ENCODE measurements around the gene NOTCH2.

The NOTCH2 gene

DNA sequence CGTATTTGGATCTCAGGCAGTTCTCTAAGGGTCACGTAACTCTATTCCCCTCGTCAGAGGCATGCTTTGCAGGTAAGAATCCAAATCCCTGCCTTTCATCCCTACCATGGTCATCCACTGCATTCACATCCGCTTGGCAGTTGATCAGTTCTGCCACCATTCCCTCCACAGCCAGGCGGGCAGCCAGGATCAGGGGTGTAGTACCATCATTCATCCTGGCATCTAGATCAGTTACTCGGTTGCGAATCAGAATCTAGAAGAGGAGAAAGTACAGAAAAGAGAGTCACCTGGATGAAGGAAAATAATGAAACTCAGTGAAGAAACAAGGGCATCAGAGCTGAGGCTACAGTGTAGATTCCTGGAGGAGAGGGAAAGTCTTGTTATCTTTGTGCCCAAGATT, 151.2 kb downstream of the NOTCH2 start:
- peaks cover 65% of the 10 kb centered on the region for H3K36me3 Mint-ChIP-seq (ENCODE audit: low read depth)
- no peaks in the 10 kb centered on the region for H3K4me1 Mint-ChIP-seq (ENCODE audit: low read depth)
- no peaks in the 10 kb centered on the region for H3K9me3 Mint-ChIP-seq
- H3K27me3 Mint-ChIP-seq = no peaks in the 10 kb centered on the region
- H3K4me3 Mint-ChIP-seq = no peak overlapping the region
- no peak overlapping the region for H3K27ac Mint-ChIP-seq

DNA sequence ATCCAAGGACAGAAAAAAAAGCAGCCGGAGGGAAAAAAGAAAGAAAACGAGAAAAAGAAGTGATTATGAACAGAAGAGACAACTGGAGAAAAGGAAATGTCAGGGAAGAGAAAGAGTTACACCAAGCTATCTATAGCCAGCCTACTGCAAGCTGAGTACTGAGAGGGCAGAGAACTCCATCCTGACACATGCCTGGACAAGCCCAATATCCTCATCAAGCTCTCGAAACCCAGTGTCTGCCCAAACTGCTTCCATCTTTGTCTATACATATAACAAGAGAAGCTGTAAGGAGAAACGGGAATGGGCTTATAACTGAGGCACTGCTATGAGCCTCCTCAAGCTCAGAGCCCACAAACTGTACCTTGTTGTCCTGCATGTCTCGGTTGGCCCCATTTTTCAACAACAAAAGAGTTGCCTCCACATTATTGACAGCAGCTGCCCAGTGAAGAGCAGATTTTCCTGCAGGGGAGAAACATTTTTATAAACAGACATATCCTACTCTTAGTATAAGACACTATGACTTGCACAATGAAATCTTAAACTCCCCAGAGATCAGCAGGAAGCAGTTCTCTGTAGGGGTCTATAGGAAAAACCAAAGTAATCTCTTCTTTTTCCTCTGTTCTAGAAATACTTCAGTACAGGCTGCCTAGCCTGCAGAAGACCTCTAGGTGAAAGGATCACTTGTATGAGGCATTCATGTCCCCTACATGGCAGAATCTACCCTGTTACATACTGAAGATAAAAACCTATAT, 152.0 kb downstream of the NOTCH2 start:
- Mint-ChIP-seq H3K4me1 (ENCODE audit: low read depth) (no peaks in the 10 kb centered on the region), H3K9me3 (no peaks in the 10 kb centered on the region), H3K4me3 (no peak overlapping the region), H3K27ac (no peak overlapping the region), H3K27me3 (no peaks in the 10 kb centered on the region), H3K36me3 (ENCODE audit: low read depth) (peaks cover 56% of the 10 kb centered on the region)

DNA sequence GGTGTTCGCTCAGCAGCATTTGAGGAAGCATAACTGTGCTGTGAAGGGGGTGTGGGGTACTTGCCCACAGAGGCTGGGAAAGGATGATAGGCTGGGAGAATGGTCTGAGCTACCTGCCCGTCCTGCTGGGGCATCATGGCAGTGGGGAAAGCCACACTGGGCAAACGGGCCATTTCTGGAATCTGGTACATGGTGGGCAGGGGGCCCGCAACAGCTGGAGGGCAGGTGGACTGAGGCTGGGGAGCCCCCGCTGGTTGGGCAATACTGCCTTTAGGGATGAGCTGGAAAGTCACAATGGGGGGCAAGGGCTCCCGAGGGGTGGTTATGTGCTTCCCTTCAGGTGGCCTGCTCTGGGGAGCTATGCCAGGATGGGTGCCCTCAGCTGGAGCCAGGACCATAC, 153.9 kb downstream of the NOTCH2 start:
- Mint-ChIP-seq H3K4me1 (ENCODE audit: low read depth) (no peaks in the 10 kb centered on the region), H3K36me3 (ENCODE audit: low read depth) (peaks cover 43% of the 10 kb centered on the region), H3K4me3 (no peak overlapping the region), H3K27ac (no peak overlapping the region), H3K9me3 (no peaks in the 10 kb centered on the region), H3K27me3 (no peaks in the 10 kb centered on the region)

DNA sequence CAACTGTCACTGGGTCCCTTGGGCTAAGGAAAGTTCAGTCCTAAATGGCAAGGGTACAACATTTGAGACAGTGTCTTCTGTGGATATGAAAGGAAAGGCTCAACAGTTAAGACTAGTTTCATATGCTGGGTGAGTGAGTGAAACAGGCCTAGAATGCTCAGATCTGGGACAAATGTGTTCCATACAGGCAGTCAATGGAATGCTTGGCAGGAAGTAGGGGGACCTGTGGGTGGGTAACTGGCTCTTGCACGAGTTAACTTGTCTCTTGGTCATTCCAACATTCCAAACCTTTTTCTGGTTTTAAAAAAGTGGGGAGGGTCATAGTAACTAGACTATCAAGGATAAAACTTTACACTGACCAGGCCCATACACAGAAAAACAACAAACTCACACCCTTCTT, 155.4 kb downstream of the NOTCH2 start:
- Mint-ChIP-seq H3K36me3 (ENCODE audit: low read depth) (peaks cover 37% of the 10 kb centered on the region), H3K4me1 (ENCODE audit: low read depth) (no peaks in the 10 kb centered on the region), H3K4me3 (no peak overlapping the region), H3K27ac (no peak overlapping the region), H3K27me3 (no peaks in the 10 kb centered on the region), H3K9me3 (no peaks in the 10 kb centered on the region)

DNA sequence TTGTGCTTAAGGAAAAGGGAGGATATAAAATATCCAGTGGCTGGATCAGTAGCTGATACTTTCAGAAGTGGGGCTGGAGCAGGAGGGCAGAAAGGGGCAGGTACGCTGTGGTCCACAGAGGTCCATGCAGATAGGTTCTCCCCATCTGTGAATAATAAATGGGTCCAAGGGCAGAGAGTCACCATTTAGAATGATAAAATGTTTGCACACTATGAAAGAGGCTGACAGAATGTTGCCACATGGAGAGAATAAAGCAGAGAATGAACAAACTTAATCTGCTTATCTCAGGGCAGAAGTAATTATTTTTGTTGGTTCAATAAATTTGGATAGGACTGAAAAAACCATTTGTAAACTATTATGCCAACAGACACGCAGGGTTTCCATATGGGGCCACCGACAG, 156.5 kb downstream of the NOTCH2 start:
- Mint-ChIP-seq H3K9me3 (no peaks in the 10 kb centered on the region), H3K36me3 (ENCODE audit: low read depth) (peaks cover 33% of the 10 kb centered on the region), H3K4me3 (no peak overlapping the region), H3K4me1 (ENCODE audit: low read depth) (no peaks in the 10 kb centered on the region), H3K27me3 (no peaks in the 10 kb centered on the region), H3K27ac (no peak overlapping the region)

DNA sequence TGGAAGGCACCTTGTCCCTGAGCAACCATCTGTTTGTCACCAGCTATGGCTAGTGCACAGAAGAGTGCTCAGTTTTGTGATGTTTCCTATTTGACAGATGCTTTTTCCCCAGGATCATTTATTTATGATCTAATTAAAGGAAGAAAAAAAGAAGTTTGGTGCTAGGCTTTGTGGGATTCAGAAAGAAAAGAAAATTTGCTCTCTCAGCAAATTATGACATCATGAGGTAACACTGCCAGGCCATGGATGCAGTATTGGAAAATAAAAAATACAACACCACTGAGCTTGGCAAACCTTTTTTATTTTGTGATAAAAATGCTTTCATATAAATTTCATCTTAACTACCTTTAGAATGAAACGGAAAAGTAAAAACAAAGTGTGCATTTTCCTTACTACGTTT, 157.7 kb downstream of the NOTCH2 start:
- H3K27me3 Mint-ChIP-seq = no peaks in the 10 kb centered on the region

DNA sequence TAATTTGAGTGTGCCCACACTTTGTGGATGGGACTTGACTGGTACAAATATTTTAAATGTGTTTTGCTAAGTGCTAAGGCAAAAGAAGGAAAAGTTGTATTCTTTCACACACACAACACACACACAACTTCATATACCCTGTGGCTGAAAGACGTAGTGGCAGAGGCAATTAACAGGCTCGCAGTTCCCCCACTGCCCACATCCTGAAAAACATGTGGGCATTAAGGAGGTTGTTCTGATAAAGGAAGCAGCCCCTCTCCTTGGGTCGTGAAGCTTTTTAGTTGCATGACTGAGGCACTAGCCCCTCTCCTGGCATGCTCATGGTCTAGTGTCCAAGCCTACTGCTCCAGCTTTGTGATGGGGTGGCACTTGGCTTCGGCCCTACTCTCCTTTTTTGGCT, 158.8 kb downstream of the NOTCH2 start:
- peaks cover 17% of the 10 kb centered on the region for H3K36me3 Mint-ChIP-seq (ENCODE audit: low read depth)
- no peak overlapping the region for H3K4me3 Mint-ChIP-seq
- peaks cover 6% of the 10 kb centered on the region for H3K9me3 Mint-ChIP-seq
- H3K27me3 Mint-ChIP-seq = peaks cover 5% of the 10 kb centered on the region
- no peak overlapping the region for H3K27ac Mint-ChIP-seq
- no peaks in the 10 kb centered on the region for H3K4me1 Mint-ChIP-seq (ENCODE audit: low read depth)

More for the DNA sequence above, 157.7 kb downstream of the NOTCH2 start:
- Mint-ChIP-seq H3K36me3 (ENCODE audit: low read depth) (peaks cover 24% of the 10 kb centered on the region), H3K27ac (no peak overlapping the region), H3K4me1 (ENCODE audit: low read depth) (no peaks in the 10 kb centered on the region), H3K9me3 (no peaks in the 10 kb centered on the region), H3K4me3 (no peak overlapping the region)

DNA sequence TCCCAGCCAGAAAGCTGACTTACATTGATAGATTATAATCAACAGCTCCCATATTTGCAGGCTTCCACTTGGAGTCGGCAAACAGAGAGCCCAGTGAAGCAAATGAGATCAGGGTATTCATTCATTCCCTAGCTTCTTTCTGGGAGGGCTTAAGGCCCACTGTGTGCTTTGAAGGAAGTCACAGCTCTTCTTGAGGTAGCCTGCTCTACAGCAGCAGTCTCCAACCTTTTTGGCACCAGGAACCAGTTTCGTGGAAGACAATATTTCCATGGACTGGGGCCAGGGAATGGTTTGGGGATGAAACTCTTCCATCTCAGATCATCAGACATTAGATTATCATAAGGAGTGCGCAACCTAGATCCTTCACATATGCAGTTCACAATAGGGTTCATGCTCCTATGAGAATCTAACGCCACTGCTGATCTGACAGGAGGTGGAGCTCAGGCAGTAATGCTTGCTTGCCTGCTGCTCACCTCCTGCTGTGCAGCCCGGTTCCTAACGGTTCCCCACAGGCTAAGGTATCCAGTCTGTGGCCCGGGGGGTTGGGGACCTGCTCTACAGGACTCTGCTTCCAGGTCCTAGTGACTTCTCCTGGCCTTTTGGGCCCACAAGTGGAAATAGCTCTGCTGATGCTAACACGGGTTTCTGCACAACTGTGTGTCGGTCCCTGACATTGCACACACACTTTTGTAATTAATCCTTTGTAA, 159.4 kb downstream of the NOTCH2 start:
- peaks cover 15% of the 10 kb centered on the region for H3K36me3 Mint-ChIP-seq (ENCODE audit: low read depth)
- peaks cover 5% of the 10 kb centered on the region for H3K27me3 Mint-ChIP-seq
- no peaks in the 10 kb centered on the region for H3K4me1 Mint-ChIP-seq (ENCODE audit: low read depth)
- H3K27ac Mint-ChIP-seq = no peak overlapping the region
- H3K4me3 Mint-ChIP-seq = no peak overlapping the region
- H3K9me3 Mint-ChIP-seq = peaks cover 9% of the 10 kb centered on the region

DNA sequence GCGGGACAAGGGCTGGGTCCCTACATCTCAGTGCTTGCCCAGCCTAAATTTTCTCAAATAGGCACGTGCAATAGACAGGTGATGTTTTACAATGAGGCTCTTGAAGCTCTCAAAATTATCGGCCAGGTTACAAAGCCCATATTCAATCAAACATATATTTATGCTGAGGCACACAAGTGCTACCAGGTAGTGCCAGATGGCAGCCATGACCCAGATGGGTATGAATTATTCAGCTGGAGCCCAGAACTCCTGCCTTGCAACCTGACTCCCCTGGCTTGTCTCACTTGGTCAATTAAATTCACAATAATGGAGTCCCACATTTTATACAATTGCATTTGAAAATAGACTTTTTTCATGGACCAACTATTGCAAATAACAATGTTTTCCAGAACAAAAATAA, 160.8 kb downstream of the NOTCH2 start:
- Mint-ChIP-seq H3K36me3 (ENCODE audit: low read depth) (peaks cover 7% of the 10 kb centered on the region), H3K4me1 (ENCODE audit: low read depth) (no peaks in the 10 kb centered on the region), H3K27me3 (peaks cover 9% of the 10 kb centered on the region), H3K4me3 (no peak overlapping the region), H3K9me3 (peaks cover 9% of the 10 kb centered on the region), H3K27ac (no peak overlapping the region)

DNA sequence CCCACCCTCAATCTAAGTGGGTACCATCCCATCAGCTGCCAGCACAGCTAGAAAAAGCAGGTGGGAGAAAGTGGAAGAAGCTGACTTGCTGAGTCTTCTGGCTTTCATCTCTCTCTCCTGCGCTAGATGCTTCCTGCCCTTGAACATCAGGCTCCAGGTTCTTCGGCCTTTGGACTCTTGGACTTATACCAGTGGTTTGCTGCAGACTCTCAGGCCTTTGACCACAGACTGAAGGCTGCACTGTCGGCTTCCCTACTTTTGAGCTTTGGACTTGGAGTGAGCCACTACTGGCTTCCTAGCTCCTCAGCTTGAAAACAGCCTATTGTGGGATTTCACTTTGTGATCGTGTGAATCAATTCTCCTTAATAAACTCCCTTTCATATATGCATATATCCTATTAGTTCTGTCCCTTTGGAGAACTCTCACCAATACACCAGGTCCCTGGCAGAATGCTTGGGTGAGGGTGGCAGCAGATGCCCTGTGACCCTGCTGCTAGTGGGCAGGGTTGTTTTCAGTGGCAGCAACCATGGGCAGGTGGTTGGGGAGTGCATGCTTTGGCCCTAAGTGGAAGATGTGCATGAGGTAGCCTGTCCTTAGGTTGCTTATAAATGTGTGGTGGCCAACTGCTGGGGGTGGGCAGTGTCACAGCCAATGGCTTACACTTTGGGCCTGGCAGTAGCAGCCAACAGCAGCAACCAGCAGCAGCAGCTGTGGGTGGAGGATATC, 162.4 kb downstream of the NOTCH2 start:
- Mint-ChIP-seq H3K27me3 (peaks cover 13% of the 10 kb centered on the region), H3K9me3 (peaks cover 9% of the 10 kb centered on the region), H3K4me3 (no peak overlapping the region), H3K4me1 (ENCODE audit: low read depth) (no peaks in the 10 kb centered on the region), H3K27ac (no peak overlapping the region), H3K36me3 (ENCODE audit: low read depth) (peaks cover 7% of the 10 kb centered on the region)

DNA sequence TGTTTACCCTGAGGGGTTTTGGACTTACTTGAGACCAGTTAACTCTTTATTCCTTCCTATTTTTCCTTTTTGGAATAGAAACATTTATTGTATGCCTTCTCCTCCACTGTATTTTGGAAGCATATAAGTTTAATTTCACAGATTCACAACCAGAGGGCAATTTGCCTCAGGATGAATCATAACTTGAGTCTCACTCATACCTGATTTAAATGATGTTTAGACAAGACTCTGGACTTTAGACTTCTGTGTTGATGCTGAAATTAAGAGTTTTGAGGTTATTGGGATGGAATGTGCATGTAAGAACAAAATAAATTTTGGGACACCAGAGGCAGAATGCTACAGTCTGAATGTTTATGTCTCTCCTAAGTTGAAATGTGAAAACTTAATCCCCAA, 166.0 kb downstream of the NOTCH2 start:
- Mint-ChIP-seq H3K36me3 (ENCODE audit: low read depth) (peaks cover 7% of the 10 kb centered on the region), H3K4me1 (ENCODE audit: low read depth) (no peaks in the 10 kb centered on the region), H3K27ac (no peak overlapping the region), H3K9me3 (peaks cover 9% of the 10 kb centered on the region), H3K27me3 (peaks cover 13% of the 10 kb centered on the region), H3K4me3 (no peak overlapping the region)

DNA sequence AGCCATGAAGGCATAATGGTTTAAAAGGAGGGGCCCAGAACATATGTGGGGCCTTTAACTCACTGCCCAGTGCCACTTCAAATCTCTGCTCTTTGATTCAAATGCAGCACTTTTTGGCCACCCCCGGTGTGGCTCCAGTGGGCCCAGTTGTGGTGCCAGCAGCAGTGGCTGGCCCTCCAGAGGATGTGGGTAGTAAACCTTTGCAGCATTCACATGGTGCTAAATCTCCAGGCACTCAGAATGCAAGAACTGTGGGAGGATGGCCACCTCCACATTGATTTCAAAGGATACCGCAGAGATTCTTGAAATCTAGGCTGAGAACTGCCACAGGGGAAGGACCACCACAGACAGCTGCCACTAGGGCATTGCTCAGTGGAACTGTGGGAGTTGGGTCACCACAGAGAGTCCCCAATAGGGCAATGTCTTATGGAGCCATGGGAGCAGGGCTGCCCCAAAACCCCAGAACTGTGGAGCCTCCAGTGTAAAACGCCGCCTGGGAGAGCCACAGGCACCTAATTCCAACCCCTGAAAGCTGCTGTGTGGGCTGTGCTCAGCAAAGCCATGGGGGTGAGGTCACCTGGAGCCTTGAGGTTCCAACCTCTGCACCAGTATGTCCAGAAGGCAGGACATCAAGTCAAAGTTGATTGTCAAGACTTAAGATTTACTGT, 166.6 kb downstream of the NOTCH2 start:
- peaks cover 13% of the 10 kb centered on the region for H3K27me3 Mint-ChIP-seq
- no peaks in the 10 kb centered on the region for H3K4me1 Mint-ChIP-seq (ENCODE audit: low read depth)
- no peak overlapping the region for H3K4me3 Mint-ChIP-seq
- no peak overlapping the region for H3K27ac Mint-ChIP-seq
- peaks cover 9% of the 10 kb centered on the region for H3K9me3 Mint-ChIP-seq
- peaks cover 7% of the 10 kb centered on the region for H3K36me3 Mint-ChIP-seq (ENCODE audit: low read depth)

DNA sequence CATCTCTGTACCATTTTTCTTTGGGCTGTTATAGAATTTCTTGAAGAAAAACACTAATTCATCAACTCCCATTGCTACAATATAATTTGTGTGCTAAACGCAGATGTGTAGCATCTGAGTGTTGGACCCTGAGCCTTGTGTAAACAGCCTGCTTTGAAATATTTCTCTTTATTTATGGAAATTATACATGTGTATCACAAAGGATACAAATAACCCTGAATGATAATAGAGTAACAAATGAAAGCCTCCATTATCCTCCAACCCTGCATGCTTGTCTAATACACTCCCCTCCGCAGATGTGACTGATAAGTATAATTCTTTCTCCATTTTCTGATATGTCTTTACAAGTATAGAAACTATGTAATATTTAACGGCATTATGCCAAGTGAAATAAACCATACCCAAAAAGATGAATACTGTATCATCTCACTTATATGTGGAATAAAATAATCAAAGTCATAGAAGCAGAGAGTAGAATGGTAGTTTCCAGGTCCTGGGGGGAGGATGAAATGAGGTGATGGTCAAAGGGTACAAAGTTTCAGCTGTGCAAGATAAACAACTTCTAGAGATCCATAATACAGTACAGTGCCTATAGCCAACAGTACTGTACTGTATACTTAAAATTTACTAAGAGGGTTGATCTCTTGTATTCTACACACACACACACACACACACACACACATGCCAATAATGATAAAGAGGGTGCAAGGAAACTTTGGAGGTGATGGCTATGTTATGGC, 170.3 kb downstream of the NOTCH2 start:
- no peak overlapping the region for H3K27ac Mint-ChIP-seq
- H3K9me3 Mint-ChIP-seq = no peaks in the 10 kb centered on the region
- H3K27me3 Mint-ChIP-seq = peaks cover 20% of the 10 kb centered on the region
- no peaks in the 10 kb centered on the region for H3K36me3 Mint-ChIP-seq (ENCODE audit: low read depth)
- no peaks in the 10 kb centered on the region for H3K4me1 Mint-ChIP-seq (ENCODE audit: low read depth)
- no peak overlapping the region for H3K4me3 Mint-ChIP-seq

DNA sequence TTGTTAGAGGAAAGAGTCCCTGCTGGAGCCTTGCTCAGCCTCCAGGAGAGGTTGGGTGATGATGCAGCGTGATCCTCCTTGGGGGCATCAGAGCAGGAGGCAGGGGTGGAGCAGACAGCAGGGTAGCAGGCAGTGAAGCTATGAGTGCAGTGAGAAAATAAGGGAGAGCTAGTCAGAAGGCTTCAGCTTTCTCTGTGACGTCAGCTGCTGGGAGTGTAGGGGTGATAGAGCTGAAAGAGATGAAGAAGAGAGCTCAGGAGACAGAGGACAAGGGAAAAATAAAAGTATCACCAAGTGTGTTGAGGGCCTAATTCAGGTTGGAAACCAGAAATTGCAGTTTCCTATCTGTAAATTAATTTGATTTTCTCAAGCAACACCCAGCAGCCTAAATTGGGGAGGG, 170.9 kb downstream of the NOTCH2 start:
- peaks cover 5% of the 10 kb centered on the region for H3K4me1 Mint-ChIP-seq (ENCODE audit: low read depth)
- H3K27me3 Mint-ChIP-seq = peaks cover 20% of the 10 kb centered on the region
- H3K36me3 Mint-ChIP-seq (ENCODE audit: low read depth) = no peaks in the 10 kb centered on the region

More for the DNA sequence above, 170.9 kb downstream of the NOTCH2 start:
- Mint-ChIP-seq H3K9me3 (no peaks in the 10 kb centered on the region), H3K27ac (no peak overlapping the region), H3K4me3 (no peak overlapping the region)
